Activated T-cell treated with anti-CD3 and anti-CD28 coated beads for 24 hours (primary cell): ENCODE data around the gene COX6B1.
"Not testable (repeated sequence)": the region's sequence is repeated elsewhere in the genome, so short reads cannot be mapped to it uniquely, and the experiment has no call there.

Experiments used
- DNase-seq: peaks from one replicate; pipeline ENCODE4 v3.0.0-alpha.2; 2020; ENCODE audit warnings: low read depth

The COX6B1 gene

GRCh38 chr19:35665604-35666003 is 17.5 kb downstream of the COX6B1 start:
- no peak for DNase-seq

GRCh38 chr19:35666251-35666913 is 18.3 kb downstream of the COX6B1 start, which contains the start of gene UPK1A:
TSS of gene UPK1A (plus strand) at chr19:35666517. CDS start at chr19:35666813, 296 bp downstream.
- no peak for DNase-seq

DNA sequence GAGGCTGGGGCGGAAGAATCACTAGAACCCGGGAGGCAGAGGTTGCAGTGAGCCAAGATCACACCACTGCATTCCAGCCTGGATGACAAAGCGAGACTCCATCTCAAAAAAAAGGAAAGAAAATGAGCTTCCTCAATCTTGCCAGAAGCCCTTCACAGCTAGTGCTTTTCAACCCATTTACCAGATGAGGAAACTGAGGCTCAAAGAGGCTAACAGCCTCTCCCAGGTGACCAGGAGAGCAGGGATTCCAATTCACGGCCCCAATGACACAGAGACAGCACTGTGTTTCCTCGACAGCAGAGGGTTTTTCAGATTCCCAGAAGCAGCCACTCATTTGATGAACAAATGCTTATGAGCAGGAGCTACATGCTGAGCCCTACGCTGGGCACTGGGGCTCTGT is 21.4 kb downstream of the COX6B1 start:
- no peak for DNase-seq

- DNase-seq: no peak
Observed at GRCh38 chr19:35669974-35670373, 21.9 kb downstream of the COX6B1 start.

DNA sequence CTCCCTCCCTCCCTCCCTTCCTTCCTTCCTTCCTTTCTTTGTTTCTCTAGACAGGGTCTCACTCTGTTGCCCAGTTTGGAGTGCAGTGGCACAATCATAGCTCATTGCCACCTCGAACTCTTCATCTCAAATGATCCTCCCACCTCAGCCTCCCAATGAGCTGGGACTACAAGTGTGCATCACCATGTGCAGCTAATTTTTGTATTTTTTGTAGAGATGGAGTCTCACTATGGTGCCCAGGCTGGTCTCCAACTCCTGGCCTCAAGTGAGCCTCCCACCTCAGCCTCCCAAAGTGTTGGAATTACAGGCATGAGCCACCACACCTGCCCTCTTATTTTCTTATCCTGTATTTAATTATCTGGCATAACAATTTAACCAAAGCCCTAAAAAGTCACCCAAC is 22.6 kb downstream of the COX6B1 start:
- no peak for DNase-seq

GRCh38 chr19:35671818-35672217 is 23.7 kb downstream of the COX6B1 start:
- DNase-seq: no peak

DNA sequence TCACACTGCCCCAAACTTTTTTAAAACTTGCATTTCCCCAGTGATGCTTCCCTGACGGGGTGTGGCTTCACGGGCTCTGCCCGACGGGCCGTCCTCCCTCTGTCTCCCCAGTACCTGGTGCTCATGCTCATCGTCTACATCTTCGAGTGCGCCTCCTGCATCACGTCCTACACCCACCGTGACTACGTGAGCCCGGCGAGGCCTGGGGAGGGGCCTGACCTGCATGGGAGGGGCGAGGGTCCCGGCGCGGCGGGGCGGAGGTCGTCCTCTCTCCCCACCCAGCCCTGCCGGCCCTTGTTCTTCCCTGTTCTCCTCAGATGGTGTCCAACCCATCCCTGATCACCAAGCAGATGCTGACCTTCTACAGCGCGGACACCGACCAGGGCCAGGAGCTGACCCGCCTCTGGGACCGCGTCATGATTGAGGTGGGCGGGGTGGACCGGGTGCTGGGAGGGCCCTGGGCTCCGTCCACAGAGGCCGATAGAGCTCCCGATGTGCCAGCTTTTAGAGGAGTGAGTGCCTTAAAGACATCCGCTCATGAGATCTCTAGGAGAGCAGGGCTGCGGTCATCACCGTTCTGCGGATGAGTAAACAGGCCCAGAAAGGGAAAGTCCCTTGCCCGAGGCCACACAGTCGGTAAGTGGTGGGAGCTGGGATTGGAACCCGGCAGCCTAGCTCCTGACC is 25.1 kb downstream of the COX6B1 start:
- peak; percentile 27 for DNase-seq

- no peak for DNase-seq
Observed at GRCh38 chr19:35675589-35676140, 27.5 kb downstream of the COX6B1 start.

GRCh38 chr19:35689836-35690235 is 41.7 kb downstream of the COX6B1 start:
- DNase-seq: no peak

DNA sequence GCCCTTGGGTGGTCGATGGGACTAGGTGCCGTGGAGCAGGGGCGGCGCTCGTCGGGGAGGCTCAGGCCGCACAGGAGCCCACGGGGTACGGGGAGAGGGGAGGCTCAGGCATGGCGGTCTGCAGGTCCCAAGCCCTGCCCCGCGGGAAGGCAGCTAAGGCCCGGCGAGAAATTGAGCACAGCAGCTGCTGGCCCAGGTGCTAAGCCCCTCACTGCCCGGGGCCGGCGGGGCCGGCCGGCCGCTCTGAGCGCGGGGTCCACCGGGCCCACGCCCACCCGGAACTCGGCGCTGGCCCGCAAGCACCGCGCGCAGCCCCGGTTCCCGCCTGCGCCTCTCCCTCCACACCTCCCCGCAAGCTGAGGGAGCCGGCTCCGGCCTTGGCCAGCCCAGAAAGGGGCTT is 43.0 kb downstream of the COX6B1 start:
- not testable (repeated sequence) for DNase-seq

- DNase-seq: no peak
Observed at GRCh38 chr19:35692010-35692409, 43.9 kb downstream of the COX6B1 start.

GRCh38 chr19:35693422-35693821 is 45.3 kb downstream of the COX6B1 start:
- DNase-seq: no peak

- DNase-seq: peak; percentile 86
Observed at GRCh38 chr19:35693835-35694599, 45.9 kb downstream of the COX6B1 start.

GRCh38 chr19:35695895-35696422 is 47.8 kb downstream of the COX6B1 start:
- DNase-seq: no peak

DNA sequence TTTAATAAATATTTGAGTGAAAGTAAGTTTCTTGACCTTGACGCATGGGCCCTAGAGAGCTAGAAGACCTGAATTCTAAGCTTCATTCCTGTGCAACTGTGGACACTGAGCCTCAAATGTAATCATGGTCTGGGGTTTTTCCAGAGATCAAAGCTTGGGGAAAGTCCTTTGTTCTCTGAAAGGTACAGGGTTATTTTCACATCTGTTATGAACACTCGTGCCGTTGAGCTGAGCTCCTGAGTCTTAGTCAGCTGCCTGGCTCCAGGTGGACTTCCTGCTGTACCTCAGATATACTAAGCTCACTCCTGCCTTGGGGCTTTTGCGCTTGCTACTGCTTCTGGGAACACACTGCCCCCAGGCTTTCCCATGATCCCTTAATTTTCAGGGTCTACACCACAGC is 48.7 kb downstream of the COX6B1 start:
- no peak for DNase-seq

- DNase-seq: peak; percentile 92
Observed at GRCh38 chr19:35702223-35703012, 54.3 kb downstream of the COX6B1 start.

GRCh38 chr19:35703343-35703742 is 55.2 kb downstream of the COX6B1 start:
- DNase-seq: no peak

- no peak for DNase-seq
Observed at GRCh38 chr19:35704218-35704617, 56.1 kb downstream of the COX6B1 start, which contains the start of gene ZBTB32. TSS of gene ZBTB32 (plus strand) at chr19:35704558. CDS start at chr19:35714627, 10,069 bp downstream.
